Inferior parietal cortex (tissue), 1 donor: Measurements from ENCODE around the gene PLXNB2.

Experiments used
- DNase-seq: peaks from one replicate; pipeline ENCODE4 v3.0.0-alpha.2; 2016; ENCODE audit errors: extremely low spot score

PLXNB2 gene

DNA sequence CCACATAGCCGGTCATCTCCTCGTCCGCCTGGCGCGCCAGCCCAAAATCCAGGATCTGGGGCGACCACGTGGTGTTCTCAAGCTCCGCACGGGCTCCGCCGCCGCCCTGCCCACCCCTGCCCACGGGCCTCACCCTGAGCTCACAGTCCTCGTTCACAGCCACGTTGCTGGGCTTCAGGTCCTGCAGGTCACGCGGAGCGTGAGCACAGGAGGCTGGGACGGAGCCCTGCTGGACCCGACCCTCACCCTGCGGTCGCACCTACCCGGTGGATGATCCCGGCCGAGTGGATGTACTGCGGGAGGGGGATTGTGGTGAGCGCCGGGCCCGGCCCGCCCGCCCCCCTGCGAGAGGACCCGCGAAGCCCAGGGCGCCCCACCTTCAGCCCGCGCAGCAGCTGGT is 40.5 kb downstream of the PLXNB2 start:
- DNase-seq, result no peak

DNA sequence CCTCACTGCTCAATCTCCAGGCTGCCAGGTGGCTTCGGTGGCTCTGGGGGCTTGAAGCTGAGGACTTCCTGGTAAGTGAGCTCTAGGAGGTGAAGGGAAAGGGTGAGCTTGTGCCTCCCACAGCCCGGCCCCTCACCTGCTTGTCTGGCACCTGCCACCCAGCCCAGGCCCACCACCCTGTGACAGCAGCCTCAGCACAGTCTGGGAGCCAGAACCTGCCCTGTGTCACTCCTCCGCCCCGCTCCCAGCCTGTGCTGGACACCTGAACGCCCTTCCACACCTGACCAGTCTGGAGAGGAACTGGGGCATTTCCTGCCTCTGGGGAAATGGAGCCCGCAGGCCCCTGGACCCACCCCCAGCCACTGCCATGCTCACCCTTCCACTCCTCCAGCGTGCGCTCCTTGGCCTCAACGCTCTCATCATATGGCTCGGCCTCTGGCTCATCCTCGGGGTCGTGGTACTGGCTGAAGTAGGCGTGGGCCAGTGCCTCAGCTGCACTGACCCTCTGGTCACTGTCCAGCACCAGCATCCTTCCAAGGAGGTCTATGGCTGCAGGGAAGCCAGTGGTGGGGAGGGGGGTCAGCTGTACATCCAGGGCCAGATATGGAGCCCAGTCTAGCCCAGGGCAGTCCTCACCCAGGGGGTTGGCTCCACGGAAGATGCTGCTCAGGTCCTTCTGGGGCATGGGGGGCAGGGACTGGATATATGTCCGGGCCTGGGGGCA is 42.3 kb downstream of the PLXNB2 start:
- no peak for DNase-seq

DNA sequence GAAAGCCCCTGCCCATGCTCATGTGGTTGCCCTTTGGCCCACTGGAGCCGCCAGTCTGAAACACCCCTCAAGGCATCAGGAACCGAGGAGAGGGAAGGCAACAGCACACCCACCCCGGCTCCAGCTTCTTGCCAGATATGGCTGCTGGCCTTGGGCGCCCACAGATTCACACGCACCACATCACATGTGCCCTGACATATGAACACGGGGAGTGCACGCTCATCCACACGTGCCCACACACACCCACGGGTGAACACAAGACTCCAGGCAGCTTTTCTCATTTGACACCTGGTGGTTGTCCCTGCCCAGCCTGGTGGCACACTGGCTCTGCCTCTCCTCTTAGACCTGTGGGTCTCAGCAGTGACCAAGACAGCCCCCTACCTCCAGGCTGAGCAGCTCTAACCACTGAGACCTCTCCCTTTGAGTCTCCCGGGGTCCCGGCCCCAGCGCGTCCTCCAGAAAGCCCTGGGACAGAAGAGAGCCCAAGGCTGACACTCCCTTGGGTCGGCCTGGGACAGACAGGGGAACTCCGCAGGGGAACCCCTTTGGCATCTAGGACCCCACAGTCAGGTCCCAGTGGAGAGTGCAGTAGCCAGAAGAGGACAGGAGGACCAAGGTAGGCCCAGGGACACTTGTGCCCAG is 43.2 kb downstream of the PLXNB2 start:
- DNase-seq, result no peak

DNA sequence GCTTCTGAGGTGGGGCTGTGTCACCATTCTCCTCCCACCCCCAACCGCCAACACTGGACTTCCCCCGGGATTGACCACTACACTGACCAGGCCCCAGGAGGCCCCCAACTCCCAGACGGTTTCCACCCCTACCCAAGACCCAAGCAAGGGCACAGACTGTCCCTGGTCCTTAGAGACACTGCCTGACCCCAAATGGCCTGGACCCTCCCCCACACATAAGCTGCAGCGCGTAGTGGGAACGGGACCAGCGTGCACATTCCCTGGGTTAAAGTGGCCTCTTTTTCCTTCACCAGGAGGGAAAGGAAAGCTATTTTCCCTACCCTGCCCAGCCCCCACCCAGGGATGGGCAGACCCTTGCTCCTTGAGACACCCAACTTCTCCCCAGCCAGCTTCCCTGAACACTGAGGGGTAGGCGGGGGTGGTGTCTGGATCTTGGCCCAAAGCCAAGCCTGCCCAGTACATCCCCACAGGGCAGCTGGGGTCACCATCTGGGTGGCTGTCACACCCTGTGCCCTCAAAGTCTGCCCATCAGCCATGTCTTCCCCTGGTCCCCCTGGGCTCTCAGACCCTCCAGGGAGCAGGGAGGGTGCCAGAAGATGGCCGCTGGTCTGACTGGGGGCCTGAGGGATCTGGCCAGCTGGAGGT is 44.4 kb downstream of the PLXNB2 start:
- no peak for DNase-seq

DNA sequence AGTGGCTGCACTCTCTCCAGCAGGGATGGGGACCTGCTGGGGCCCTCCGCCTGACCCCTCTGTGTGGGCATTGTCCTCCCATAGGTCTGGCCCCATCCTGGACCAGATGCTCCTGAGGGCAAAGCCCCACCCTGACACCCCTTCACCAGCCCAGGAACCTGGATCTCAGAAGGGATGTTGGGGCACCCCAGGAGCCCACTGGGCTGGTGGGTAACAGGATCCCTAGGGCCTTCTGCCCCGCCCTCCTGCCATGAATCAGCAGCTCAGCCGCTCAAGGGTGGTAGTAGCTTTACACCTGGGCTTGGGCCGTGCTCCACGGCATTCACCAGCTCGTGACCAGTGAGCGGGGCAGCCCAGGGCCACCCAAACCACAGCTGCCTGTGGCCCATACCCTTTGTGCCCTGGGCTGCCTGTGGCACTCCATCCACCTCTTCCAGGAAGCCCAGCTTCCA is 45.0 kb downstream of the PLXNB2 start:
- no peak for DNase-seq

DNA sequence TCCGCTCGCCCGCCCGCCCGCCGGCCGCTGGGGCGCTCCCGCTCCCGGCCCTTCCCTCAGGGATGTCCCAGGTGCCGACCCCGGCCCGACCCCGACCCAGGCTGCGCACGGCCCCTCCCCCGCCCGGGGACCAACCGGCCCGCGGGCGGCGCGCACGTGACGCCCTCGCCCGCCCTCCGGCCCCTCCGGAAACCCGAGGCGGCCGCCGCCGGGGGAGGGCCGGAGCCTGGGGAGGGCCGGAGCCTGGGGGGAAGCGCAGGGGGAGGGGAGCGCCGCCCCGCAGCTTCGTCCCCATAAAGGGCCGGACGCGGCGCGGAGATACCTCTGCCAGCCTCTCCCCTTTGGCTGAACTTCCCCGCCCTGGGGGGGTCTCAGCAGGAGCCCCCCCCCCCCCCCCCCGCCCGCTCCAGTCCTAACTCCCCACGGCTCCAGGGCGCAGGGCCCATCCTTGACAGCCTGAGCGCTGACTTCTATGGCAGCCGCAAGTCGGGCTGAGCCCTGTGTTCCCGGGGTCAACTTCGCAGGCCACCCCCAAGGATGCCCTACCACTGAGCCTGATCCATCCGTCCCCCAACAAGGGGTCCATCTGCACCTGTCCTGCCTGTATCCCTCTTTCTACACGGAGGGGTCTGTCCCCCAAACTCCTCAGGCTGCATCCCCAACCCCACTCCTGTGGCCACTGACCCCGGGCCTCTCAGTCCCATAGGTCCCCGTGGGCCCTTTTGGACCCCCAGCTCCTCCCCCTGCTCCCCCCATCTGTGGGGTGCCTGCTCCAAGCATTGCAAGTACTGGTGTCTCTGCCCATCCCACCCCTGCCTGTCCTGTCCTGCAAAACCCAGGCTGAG is 45.6 kb downstream of the PLXNB2 start, which contains the start of gene MAPK12:
Gene MAPK12 (minus strand): TSS at position 69 of the 845 bp plus-strand sequence. CDS start 174 bp downstream, outside the sequence.
- no peak for DNase-seq

DNA sequence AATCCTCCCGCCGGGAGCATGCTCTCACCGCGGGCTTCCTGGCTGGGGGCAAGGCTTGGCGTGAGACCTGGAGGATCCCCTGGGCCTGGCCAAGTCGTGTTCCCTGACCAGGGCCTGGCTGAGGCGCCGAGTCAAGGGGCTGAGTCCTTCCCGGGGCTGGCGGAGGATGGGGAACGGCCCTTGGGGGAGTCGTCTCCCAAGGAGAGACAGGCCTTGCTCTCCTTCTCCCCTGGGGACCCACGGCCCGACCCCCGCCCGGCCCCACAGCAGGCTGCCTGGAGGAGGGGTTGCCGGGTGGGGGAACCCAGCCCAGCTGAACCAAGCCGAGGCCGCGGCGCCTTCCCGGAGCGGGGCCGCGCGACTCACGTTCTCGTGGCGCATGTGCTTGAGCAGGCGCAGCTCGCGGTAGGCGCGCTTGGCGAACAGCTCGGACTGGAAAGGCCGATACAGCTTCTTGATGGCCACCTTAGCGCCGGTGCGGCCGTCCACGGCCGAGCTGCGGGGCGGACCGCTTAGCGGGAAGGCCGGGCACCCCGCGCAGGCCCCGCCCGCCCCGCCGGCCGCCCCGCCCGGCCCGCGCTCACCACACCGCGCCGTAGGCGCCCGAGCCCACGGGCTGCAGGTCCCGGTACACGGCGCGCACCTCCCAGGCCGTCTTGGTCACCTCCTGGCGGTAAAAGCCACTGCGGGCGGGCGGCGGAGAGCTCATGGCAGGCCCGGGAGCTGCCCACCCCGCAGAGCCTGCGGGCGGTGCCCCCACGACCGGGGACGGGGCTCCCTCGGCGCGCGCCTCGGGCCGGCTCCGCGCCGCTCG is 46.4 kb downstream of the PLXNB2 start:
- DNase-seq, result no peak

DNA sequence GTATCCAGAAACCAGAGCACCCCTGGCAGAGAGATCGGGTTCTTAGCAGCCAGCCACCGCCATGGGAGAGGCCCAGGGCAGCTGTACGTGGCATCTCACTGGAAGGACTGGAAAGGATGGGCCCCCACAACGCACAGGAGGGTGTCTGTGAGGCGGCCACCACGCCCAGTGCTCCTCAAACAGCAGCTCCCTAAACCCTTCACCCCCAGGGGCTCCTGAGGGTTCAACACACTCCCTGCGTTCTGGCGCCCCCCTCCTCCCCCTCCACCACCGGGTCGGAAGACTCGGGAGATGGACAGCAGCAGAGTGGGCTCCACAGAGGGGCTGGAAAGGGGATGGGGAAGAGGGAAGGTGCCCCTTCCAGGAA is 47.0 kb downstream of the PLXNB2 start:
- no peak for DNase-seq

DNA sequence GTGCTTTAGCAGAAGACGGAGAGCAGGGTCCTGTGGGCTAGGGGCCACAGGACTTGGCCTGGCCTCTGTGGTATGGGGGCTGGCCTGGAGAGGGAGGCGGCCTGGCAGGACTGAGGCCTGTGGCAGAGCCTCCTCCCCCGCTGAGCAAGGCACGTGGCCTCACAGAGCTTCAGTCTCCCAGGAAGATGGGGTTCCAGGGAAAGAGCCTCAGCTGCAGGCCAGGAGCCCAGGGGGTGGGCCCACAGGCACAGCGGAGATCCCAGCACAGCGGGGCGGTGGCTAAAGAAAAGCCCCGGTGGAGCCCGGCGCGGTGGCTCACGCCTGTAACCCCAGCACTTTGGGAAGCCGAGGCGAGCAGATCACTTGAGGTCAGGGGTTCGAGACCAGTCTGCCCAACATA is 48.1 kb downstream of the PLXNB2 start:
- no peak for DNase-seq

DNA sequence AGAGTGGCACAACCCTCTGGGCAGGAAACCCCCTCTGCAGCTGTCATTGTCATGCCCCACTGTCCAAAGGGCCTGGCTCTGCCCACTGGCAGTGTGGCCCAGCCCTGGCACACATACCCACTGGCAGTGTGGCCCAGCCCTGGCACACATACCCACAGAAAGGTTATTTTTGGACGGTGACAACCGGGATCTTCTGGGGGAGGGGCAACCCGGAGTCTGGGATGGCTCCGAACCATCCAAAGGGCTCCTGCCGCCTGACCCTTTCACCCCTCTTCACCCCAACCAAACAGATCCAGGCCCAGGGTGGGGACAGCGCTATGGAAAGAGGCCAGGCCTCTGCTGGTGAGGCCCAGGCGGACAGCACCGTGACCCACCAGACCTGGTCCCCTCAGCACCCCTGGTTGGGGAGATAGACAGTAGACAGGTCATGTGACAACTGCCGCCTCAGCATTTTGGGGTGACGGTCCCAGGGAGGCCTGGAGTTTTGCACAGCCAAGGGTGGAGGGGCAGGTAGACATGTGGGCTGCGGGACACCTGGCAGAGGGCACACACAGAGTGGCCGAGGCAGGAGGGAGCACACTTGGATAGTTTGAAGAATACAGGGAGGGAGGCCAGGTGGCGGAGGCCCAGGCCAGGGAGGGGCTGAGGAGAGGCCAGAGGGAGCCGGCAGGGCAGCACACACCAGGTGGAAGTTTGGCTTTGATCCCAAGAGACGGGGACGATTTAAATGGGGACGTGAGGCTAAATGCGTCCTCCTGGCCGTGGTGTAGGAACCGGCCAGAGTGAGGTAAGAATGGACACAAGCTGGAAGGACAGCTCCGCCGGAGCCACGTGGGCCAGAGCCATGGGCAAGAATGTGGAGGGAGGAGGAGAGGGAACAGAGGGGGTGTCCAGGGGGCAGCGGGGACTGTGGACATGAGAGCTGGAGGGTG is 48.8 kb downstream of the PLXNB2 start:
- no peak for DNase-seq

DNA sequence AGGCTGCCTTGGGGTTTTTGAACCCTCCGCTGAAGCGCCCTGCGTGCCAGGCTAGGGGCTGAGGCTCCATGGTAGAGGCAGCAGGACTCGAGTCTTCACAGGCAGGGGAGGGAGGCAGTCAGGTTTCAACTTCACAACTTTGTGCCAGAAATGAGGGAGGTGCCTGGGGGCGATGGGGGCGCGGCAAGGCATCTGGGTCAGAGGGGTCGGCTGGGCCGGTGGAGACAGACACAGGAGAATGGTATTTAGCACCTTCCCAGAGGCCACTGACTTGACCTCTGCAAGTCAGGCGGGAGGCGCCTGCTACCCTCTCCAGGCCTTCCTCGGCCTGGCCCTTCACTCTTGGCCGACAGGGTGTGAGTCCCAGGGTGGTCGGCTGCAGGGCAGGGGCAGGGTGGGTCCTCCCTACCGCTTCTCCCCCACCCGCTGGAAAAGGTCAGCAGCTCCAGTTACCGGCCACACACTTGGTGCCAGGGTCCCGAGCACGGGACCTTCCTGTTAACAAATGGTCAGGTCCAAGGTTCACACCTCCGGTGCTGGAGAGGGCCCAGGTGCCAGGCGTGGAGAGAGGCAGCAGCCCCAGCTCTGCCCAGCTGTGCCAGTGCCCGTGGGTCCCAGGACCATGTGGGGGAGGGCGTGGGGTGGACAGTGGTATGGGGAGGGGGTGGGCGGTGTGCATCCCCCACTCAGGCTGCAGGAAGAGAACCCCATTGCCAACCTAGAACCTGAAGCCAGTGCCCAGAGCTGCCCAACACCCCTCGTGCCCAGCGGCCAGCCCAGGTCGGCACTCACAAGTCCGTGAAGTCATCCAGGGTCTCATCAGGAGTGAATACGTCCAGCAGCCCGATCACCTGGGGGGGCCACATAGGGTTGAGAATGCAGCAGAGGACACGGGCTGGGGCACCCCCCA is 49.7 kb downstream of the PLXNB2 start:
- no peak for DNase-seq

DNA sequence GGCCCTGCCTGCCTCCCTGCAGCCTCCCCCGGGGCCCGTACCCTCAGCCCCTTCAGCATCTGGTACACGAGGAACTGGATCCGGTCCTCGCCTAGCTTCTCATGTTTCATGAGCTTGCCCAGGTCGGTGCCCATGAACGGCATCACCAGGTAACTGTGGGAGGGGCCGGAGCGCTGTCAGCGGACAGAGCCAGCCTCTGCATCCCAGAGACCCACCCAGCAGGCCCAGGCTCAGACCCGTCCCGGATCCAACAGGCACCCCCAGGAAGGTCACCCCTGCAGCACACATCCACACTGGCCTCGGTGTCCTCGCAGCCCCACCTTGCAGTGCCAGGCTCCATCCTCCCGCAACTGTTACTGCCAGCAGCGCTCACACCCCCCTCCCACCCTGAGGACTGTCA is 50.4 kb downstream of the PLXNB2 start:
- DNase-seq, result no peak

DNA sequence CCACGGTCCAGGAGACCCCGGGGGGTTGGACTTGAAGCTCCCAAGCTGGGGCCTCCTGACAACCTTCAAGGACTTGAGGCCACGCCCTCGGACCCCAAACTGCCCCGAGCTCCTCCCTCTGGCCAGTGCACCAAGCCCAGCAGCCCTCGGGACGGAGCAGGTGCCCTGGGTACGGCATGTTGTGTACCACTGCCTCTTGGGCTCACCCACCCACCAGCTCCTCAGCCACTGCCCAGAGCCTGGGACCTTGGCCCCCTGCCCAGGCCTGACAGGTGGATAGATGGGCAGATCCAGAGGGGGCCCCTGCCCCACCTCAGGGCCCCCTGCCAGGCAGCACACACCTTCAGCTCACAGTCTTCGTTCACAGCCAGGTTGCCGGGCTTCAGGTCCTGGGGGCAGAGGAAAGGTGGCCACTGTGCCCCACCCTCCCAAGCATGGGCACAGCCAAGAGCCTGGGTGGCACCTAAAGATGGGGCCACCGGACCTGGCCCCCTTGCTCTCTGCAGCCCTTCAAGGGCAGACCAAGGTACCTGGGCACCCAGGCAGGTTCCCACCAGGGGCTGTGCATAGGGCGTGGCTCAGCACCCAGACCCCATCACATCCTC is 51.1 kb downstream of the PLXNB2 start:
- DNase-seq, result no peak

DNA sequence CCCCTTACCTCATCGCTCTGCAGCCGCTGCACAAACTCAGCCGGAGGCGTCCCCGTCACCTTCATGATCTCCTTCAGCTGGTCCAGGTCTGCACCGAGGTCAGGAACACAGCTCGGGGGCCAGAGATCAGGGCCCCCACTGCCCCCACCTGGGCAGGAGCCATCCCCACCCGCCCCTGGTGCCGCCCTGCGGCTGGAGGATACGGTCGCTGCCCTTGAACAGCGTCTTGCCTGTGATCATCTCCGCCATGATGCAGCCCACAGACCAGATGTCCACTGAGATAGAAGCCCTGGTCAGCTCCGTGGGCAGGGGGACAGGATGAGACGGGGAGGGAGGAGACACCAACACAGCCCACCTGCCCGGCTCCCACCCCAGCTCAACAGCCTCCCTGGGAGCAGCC is 51.8 kb downstream of the PLXNB2 start:
- DNase-seq, result no peak

DNA sequence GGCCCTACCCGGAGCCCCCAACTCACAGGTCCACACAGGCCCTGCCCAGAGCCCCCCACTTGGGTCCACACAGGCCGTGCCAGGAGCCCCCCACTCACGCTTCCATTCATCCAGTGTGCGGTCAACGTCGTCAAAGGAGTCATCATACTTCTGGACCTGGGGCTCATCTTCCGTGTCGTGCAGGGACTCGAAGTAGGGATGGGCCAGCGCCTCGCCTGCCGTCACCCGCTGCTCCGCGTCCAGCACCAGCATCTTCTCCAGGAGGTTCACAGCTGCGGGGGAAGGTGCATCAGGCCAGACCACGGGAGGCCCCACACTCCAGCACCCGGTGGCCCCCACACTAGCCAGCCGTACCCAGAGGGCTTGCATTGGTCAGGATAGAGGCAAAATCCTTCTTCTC is 52.3 kb downstream of the PLXNB2 start:
- DNase-seq, result no peak

DNA sequence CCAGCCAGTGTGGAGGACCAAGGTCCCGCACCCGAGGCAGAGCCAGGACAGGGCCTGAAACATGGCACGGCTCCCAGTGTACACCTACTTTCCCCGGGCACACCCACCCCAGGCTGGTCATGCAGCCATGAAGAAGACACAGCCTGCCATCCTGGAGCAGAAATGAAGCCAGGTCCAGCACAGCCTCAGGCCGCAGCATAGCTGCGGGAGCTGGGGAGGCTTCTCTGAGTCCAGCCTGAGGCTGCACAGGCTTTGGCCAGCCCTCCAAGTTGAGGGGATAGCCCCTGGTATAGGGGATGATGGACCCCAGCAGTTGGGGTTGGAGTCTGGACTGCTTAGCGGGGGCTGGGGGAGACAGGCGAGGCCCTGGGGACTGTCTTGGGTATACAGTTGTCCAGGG is 53.5 kb downstream of the PLXNB2 start:
- no peak for DNase-seq

DNA sequence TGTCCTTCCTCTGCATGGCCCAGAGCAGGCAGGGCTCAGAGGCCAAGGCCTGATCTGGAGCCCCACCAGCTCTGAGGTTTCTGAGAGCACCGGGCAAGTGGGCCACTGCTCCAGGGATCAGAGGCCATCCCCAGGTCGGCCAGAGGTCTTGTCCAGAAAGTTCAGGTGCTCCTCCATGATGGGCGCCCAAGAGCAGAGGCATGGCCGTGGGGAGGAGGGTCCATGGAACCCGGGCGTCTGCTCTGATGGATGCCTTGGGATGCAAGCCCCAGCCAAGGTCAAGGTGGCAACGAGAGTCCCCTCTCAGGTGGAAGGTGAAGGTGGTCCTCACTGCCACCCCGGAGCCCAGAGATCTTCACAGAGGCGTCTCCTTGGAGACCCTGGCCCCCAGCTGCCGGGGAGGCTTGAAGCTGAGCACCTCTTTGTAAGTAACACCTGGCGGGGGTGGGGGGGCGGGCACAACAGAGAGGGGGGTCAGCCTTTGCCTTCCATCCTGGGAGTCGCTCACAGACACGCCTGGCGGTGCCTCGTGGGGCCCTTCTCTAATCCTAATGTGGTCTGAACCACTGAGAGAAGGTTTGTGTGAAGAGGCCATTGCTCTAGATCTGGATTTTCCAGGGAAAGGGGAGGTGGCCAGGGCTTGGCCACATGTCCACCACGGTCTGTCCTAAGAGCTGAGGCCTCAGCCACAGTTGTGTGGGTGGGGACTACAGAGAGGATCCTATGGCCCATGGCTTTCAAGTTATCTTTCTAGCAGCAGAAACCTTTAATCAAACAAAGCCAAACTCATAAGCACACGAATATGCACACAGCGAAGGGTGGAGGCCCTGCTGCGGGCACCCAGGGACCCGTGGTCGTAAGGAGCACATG is 54.2 kb downstream of the PLXNB2 start:
- no peak for DNase-seq
